Measurements from ENCODE around the gene DEXI.

The DEXI gene

DNA sequence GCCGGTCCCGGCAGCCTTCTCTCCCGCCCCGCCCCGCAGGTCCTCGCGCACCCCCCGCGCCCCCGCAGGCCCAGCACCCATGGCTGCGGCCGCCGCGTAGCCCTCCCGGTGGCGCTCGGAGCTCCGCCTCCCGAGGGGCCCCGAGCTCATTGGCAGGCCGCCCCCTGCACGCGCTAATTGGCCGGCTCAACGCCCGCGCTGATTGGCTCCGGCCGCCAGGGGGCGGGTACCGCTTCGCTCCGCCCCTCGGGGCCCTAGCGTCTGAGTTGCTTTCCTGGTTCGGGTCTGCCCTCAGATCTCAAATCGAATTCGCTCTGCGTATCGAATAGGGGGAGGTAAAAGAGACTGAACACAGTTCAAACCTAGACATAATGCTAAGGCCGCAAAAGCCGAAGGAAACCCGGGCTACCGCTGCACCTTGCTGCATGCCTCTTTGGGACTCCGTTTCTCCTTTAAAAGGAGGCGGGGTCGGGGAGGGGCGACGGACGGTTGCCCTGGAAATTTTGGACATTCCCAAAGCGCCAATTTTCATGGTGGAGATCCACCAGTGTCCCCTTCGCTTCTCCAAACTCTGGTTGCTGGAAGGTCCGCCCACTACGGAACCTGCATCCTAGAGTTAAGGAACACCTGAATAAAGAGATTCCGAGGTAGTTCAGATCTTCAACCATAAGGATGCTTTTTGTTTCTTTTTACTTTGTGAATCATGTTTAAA lies at the start of gene DEXI:
Gene DEXI (minus strand): TSS at position 117 of the 712 bp plus-strand sequence. CDS start 463 bp downstream, outside the sequence.
- peak; percentile 94 to 95 for DNase-seq

- no peak for DNase-seq
These were observed 48.1 kb upstream of the DEXI start for GRCh38 chr16:10990378-10990777.

DNA sequence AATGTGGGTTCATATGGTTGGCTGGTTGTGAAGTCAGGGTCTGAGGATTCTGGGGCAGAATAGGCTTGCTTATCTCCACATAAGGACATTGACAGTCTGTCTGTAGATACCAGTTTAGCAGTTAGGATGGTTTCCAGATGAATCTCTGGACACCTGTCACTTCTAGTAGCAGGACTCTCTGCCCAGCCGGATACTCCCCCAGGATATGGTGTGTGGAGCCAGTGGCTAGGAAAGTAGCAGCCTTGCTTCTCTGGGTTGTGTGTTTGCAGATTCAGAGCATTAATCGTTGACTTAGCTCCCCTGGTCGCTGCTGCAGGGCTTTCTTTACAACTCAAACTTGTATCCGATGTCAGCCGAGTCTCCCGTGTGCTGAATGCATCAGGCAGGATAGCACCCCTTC lies 47.3 kb upstream of the DEXI start:
- no peak for DNase-seq

GRCh38 chr16:10988879-10989278 lies 46.6 kb upstream of the DEXI start:
- DNase-seq = no peak

DNA sequence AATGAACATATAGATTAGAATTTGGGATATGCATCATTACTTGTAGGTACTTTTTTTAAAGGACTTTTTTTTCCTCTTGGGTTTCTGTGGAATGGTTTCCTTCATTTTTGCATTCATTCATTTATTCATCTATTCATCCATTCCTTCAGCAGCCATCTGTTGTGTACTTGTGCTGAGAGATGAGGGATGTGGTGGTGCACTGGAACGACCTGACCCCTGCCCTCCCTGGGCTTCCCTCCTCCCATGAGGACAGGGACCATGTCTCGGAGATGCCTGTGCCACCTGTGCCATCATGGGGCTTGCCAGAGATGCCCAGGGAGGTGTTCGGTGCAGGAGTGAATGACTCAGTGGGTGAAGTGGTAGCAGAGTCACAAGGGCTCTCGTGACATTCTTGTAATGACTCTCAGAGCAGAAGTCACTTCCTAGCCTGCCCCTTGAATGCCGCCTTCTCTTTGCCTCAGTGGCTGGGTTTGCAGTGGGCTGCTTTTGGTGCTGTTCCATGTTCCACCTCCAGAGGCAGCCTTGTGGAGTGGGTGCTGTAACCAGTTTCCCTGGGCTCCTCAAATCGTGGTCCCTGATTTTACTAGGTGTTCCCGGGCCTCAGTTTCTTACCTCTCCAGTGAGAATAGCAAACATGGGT lies 46.0 kb upstream of the DEXI start:
- peak; percentile 59 to 62 for DNase-seq

DNA sequence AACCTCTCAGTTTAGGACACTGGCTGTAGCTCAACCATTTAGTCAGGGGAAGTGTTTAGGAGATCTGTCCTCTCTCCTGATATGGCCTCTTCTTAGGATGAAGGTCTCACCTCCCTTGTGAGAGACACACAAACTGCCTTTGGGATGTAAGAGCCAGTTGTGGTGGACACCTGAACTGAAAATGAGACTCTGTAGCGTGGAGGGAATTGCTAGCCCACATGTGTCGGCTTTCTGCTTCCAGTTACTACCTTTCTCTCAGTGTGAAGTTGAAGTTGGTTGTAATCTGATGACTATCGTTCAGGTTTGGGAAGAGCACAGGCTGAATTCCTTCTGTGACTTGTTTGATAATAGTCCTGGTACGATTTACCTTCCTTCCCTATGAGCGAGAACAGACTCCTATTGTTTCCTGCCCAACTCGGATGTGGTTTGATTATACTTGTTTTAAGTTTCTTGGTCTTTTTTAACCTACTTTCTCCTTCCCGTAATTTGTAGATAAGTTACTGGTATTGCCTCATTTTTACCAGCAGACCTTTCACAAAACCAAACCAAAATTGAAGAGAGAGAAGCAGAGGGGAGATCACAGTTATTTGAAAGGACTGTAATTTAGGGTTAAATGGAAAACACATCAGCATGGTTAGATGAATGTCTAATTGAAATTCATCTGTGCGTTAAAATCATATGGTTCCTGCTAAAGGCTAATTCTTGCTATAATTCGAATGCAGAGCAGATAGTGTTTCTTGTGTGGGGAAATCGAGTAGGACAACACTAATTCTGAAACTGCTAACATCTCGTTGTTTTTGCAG lies 45.3 kb upstream of the DEXI start:
- DNase-seq = no peak

- DNase-seq = no peak
These were observed 42.2 kb upstream of the DEXI start for GRCh38 chr16:10984509-10984908.

- DNase-seq = peak in 1 of 2 experiments; percentile 21
These were observed 40.9 kb upstream of the DEXI start for GRCh38 chr16:10983159-10983558.

DNA sequence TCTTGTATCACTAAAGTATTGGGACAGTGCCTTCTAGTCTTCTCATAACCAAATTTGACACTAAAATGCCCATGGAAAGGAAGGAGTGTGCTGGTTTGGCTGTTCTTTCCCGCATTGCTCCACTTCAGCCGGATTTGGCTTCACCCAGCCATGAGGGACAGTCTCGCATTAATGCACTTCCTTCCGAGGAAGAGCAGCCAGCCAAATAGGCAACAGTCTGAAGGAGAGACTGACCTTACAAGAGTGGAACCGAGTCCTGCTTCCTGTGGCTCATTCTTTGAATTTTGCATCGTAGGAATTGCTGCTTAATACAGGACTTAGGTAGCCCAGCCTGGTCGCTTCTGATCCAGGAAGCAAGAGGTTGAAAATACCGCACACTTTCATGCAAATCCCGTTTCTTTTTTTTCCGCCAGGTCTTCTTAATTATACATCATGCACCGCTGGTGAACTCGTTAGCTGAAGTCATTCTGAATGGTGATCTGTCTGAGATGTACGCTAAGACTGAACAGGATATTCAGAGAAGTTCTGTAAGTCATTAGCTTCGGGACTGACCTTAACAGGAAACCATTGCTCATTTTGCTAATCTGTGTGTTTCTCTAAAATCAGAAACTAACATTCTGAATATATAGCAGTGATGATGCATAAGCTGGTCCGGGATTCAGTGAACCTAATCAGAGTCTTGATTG lies 40.3 kb upstream of the DEXI start:
- no peak for DNase-seq

GRCh38 chr16:10981697-10982216 lies 39.5 kb upstream of the DEXI start:
- DNase-seq = no peak

- no peak for DNase-seq
These were observed 38.5 kb upstream of the DEXI start for GRCh38 chr16:10980813-10981212.

- DNase-seq = no peak
These were observed 37.7 kb upstream of the DEXI start for GRCh38 chr16:10979717-10980601.

- DNase-seq = no peak
These were observed 36.7 kb upstream of the DEXI start for GRCh38 chr16:10978871-10979446.

GRCh38 chr16:10978124-10978523 lies 35.9 kb upstream of the DEXI start:
- DNase-seq = no peak

GRCh38 chr16:10976634-10977033 lies 34.4 kb upstream of the DEXI start:
- no peak for DNase-seq

DNA sequence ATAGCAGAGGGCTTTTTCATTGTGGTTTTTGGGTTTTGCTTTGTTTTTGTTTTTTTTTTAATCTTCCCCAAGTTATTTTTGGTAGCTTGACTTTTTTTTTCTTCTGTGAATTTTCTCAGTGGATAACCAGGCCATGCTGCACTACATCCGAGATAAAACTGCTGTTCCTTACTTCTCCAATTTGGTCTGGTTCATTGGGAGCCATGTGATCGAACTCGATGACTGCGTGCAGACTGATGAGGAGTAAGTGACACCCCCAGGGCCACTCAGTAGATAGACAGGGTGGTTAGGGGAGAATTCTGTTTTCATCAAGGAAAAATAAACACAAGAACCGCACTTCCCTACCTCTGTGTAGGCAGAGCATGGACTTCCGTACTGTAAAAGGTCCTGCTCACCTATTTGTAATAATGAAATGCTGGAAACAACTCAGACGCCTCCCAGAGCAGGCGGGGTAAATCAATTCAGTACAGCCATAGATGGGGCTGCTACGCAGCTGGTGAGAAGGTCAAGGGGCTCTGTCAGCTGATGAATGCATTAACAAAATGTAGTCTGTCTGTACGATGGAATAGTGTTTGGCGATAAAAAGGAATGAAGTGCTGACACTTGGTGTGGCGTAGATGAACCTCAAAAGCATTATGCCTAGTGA lies 30.7 kb upstream of the DEXI start:
- no peak for DNase-seq

DNA sequence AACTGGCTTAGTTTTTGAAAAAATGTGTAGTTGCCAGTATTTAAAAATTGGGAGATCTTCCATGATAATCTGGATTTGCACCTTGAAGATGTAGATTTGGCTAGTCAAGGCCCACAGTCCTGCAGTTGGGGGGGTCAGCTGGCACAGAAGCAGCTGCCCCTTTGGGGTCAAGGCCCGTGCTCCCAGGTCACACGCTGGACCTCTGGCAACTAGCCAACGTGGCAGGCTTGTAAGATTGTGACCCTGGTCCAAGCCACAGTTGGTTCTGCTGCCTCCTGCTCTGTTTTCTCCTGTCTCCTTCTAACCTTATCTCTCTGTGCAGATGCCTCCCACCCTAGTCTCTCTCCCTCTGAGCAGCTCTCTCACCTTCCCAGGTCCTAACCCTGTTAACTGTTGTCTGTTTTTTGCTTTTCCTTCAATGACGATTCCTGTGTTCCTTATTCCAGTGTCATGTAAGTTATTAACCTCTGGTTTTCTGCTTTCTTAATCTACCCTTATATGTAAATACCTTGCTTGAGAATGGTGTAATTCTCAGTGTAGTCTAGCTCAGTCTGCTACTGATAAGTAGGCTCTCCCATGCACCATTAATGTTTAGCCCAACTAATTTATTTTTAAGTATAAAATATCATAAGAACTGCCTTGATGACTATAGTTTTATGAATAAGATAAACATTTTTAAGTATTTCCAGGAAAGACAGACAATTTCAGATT lies 30.0 kb upstream of the DEXI start:
- DNase-seq = no peak

DNA sequence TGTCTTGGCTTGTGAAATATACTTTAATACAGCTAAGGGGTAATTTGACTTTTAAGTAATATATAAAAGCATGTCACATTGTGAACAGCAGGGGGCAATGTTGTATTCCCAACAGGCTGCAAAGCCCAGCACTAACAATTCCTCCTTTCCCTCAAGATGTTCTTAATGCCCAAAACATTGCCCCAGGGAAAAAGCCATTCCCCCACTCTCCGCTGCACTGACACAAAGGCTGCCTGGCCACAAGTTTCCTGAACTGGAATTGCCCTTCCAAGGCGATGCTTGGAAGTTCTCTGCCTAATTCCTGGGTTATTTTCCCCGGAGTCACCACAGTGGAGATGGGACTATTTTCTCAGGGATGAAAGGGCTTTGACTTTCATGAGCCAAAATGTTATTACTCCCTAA lies 29.3 kb upstream of the DEXI start:
- peak in 1 of 2 experiments; percentile 15 for DNase-seq

DNA sequence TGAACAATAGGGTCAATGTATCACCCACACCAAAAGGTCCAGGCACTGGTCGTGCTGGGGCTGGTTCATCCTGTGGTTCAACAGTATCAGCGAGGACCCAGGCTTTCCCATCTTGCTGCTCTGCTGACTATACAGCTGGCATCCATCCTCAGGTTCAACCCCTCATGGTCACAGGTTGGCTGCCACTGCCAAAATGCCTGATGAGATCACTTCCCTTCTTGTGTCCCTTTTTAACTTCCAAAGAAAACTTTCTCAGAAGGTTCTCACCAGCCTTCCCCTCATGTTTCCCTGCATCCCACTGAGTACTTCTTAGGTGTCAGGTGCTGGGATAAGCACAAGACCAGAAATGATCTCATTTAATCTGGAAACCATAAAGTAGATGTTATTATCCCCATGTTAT lies 27.8 kb upstream of the DEXI start:
- DNase-seq = no peak

DNA sequence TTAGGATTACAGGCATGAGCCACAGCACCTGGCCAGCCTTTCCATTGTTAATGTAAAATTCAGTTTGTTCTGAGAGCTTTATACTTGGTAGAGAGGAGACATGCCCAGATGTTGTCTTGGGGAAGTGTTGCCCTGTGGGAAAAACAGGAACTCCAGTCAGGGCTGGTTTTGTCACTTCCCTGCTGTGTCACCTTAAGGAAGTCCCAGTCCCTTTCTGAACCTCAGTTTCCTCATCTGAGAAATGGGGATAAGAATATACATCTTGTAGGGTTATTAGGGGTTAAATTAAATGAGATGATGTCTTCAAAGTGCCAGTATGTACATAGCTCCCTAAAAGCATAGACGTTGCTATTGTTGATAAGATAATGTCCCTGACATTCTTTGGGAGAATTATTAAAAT lies 27.3 kb upstream of the DEXI start:
- no peak for DNase-seq
